IgD-negative memory B cell (primary cell): ENCODE data around the gene GRIK2. TPM values are rescaled to one million over a fixed set of nuclear protein-coding genes. Genes with fewer than 3 reads are reported as not detected.

Experiments
- H3K27ac Mint-ChIP-seq, 3 donors: one replicate each; pipeline ENCODE4 v1.8.0; 2020 to 2022; ENCODE audit warnings: mild to moderate bottlenecking in 3 of 3, mixed read lengths in 3 of 3, moderate library complexity in 1 of 3
- H3K27me3 Mint-ChIP-seq: one replicate; pipeline ENCODE4 v1.8.0; 2021; ENCODE audit warnings: mixed read lengths
- H3K36me3 Mint-ChIP-seq: one replicate; pipeline ENCODE4 v1.8.0; 2020; ENCODE audit warnings: mild to moderate bottlenecking, mixed read lengths
- H3K4me1 Mint-ChIP-seq, 3 donors: one replicate each; pipeline ENCODE4 v1.8.0; 2020 to 2022; ENCODE audit warnings: mixed read lengths in 3 of 3, mild to moderate bottlenecking in 1 of 3
- H3K4me3 Mint-ChIP-seq, 4 donors: one replicate each; pipeline ENCODE4 v1.8.0; 2020 to 2022; ENCODE audit warnings: mild to moderate bottlenecking in 4 of 4, mixed read lengths in 4 of 4, moderate library complexity in 3 of 4
- H3K9me3 Mint-ChIP-seq, 3 donors: one replicate each; pipeline ENCODE4 v1.8.0; 2020 to 2021; ENCODE audit warnings: mixed read lengths in 3 of 3, mild to moderate bottlenecking in 1 of 3
- polyA plus RNA-seq: library from polyadenylated mRNA; unstranded; fragments of 300-500 nt; fragmentation: Illumina TruSeq; gene quantifications from one replicate; pipeline ENCODE4 v1.2.3, GENCODE V29; 2021

The GRIK2 gene
- polyA plus RNA-seq, 1 donor from 2014 or later, result not detected

GRCh38 chr6:101935732-101936131 is 542.2 kb downstream of the GRIK2 start:
- no peak overlapping the region for H3K27ac Mint-ChIP-seq
- peaks cover 0 to 8% (median under 1%) of the 10 kb centered on the region in 3 donors for H3K9me3 Mint-ChIP-seq
- no peaks in the 10 kb centered on the region for H3K4me1 Mint-ChIP-seq
- H3K27me3 Mint-ChIP-seq, result no peaks in the 10 kb centered on the region
- no peaks in the 10 kb centered on the region for H3K36me3 Mint-ChIP-seq
- no peak overlapping the region for H3K4me3 Mint-ChIP-seq

- no peaks in the 10 kb centered on the region for H3K36me3 Mint-ChIP-seq
- H3K9me3 Mint-ChIP-seq, result peaks cover 0 to 8% (median 0%) of the 10 kb centered on the region in 3 donors
- no peak overlapping the region for H3K4me3 Mint-ChIP-seq
- H3K27ac Mint-ChIP-seq, result no peak overlapping the region
- no peaks in the 10 kb centered on the region for H3K4me1 Mint-ChIP-seq
- H3K27me3 Mint-ChIP-seq, result no peaks in the 10 kb centered on the region
Observed at GRCh38 chr6:101936516-101936915, 543.0 kb downstream of the GRIK2 start.

GRCh38 chr6:101937108-101937507 is 543.6 kb downstream of the GRIK2 start:
- H3K9me3 Mint-ChIP-seq, result peaks cover 0 to 9% (median 0%) of the 10 kb centered on the region in 3 donors
- no peak overlapping the region for H3K4me3 Mint-ChIP-seq
- H3K27ac Mint-ChIP-seq, result no peak overlapping the region

GRCh38 chr6:101940391-101940790 is 546.9 kb downstream of the GRIK2 start:
- Mint-ChIP-seq H3K27ac (no peak overlapping the region), H3K4me1 (no peaks in the 10 kb centered on the region), H3K4me3 (no peak overlapping the region), H3K36me3 (no peaks in the 10 kb centered on the region), H3K27me3 (no peaks in the 10 kb centered on the region), H3K9me3 (peaks cover 3 to 14% (median 9%) of the 10 kb centered on the region in 3 donors)

More at GRCh38 chr6:101937108-101937507, 543.6 kb downstream of the GRIK2 start:
- no peaks in the 10 kb centered on the region for H3K27me3 Mint-ChIP-seq
- H3K36me3 Mint-ChIP-seq, result no peaks in the 10 kb centered on the region
- no peaks in the 10 kb centered on the region for H3K4me1 Mint-ChIP-seq

GRCh38 chr6:101956961-101957360 is 563.5 kb downstream of the GRIK2 start:
- H3K27ac Mint-ChIP-seq, result no peak overlapping the region
- peaks cover 1 to 8% (median 4%) of the 10 kb centered on the region in 3 donors for H3K9me3 Mint-ChIP-seq
- H3K4me3 Mint-ChIP-seq, result no peak overlapping the region
- H3K36me3 Mint-ChIP-seq, result no peaks in the 10 kb centered on the region
- H3K27me3 Mint-ChIP-seq, result no peaks in the 10 kb centered on the region
- H3K4me1 Mint-ChIP-seq, result no peaks in the 10 kb centered on the region

GRCh38 chr6:101961357-101961756 is 567.8 kb downstream of the GRIK2 start:
- H3K9me3 Mint-ChIP-seq, result peaks cover 0 to 5% (median 1%) of the 10 kb centered on the region in 3 donors
- H3K4me1 Mint-ChIP-seq, result no peaks in the 10 kb centered on the region
- no peak overlapping the region for H3K27ac Mint-ChIP-seq
- no peak overlapping the region for H3K4me3 Mint-ChIP-seq
- no peaks in the 10 kb centered on the region for H3K27me3 Mint-ChIP-seq
- no peaks in the 10 kb centered on the region for H3K36me3 Mint-ChIP-seq

- Mint-ChIP-seq H3K27me3 (no peaks in the 10 kb centered on the region), H3K36me3 (no peaks in the 10 kb centered on the region), H3K9me3 (no peaks in the 10 kb centered on the region), H3K27ac (no peak overlapping the region), H3K4me1 (no peaks in the 10 kb centered on the region), H3K4me3 (no peak overlapping the region)
Observed at GRCh38 chr6:101980924-101981323, 587.4 kb downstream of the GRIK2 start.

GRCh38 chr6:101986476-101986875 is 593.0 kb downstream of the GRIK2 start:
- Mint-ChIP-seq H3K27ac (no peak overlapping the region), H3K36me3 (no peaks in the 10 kb centered on the region), H3K4me3 (no peak overlapping the region), H3K9me3 (no peaks in the 10 kb centered on the region), H3K4me1 (no peaks in the 10 kb centered on the region), H3K27me3 (no peaks in the 10 kb centered on the region)

- Mint-ChIP-seq H3K27me3 (no peaks in the 10 kb centered on the region), H3K27ac (no peak overlapping the region), H3K9me3 (no peaks in the 10 kb centered on the region), H3K4me1 (no peaks in the 10 kb centered on the region), H3K4me3 (no peak overlapping the region), H3K36me3 (no peaks in the 10 kb centered on the region)
Observed at GRCh38 chr6:101992286-101992685, 598.8 kb downstream of the GRIK2 start.

- no peaks in the 10 kb centered on the region for H3K36me3 Mint-ChIP-seq
- no peak overlapping the region for H3K4me3 Mint-ChIP-seq
- no peak overlapping the region for H3K27ac Mint-ChIP-seq
- H3K4me1 Mint-ChIP-seq, result no peaks in the 10 kb centered on the region
- no peaks in the 10 kb centered on the region for H3K9me3 Mint-ChIP-seq
- H3K27me3 Mint-ChIP-seq, result no peaks in the 10 kb centered on the region
Observed at GRCh38 chr6:101994521-101994920, 601.0 kb downstream of the GRIK2 start.

- H3K27me3 Mint-ChIP-seq, result no peaks in the 10 kb centered on the region
- no peak overlapping the region for H3K27ac Mint-ChIP-seq
- no peak overlapping the region for H3K4me3 Mint-ChIP-seq
- no peaks in the 10 kb centered on the region for H3K4me1 Mint-ChIP-seq
- peaks cover 3 to 5% (median 4%) of the 10 kb centered on the region in 3 donors for H3K9me3 Mint-ChIP-seq
- H3K36me3 Mint-ChIP-seq, result peaks cover 1% of the 10 kb centered on the region
Observed at GRCh38 chr6:102015431-102015830, 621.9 kb downstream of the GRIK2 start.

GRCh38 chr6:102022281-102022680 is 628.8 kb downstream of the GRIK2 start:
- no peaks in the 10 kb centered on the region for H3K27me3 Mint-ChIP-seq

GRCh38 chr6:102022803-102023202 is 629.3 kb downstream of the GRIK2 start:
- Mint-ChIP-seq H3K9me3 (peaks cover 0 to 3% (median 0%) of the 10 kb centered on the region in 3 donors), H3K27me3 (no peaks in the 10 kb centered on the region), H3K36me3 (no peaks in the 10 kb centered on the region), H3K4me1 (no peaks in the 10 kb centered on the region), H3K4me3 (no peak overlapping the region), H3K27ac (no peak overlapping the region)

More at GRCh38 chr6:102022281-102022680, 628.8 kb downstream of the GRIK2 start:
- Mint-ChIP-seq H3K4me3 (no peak overlapping the region), H3K9me3 (peaks cover 0 to 3% (median 0%) of the 10 kb centered on the region in 3 donors), H3K4me1 (no peaks in the 10 kb centered on the region), H3K36me3 (no peaks in the 10 kb centered on the region), H3K27ac (no peak overlapping the region)

- no peak overlapping the region for H3K27ac Mint-ChIP-seq
- no peaks in the 10 kb centered on the region for H3K36me3 Mint-ChIP-seq
- peaks cover 0 to 3% (median 0%) of the 10 kb centered on the region in 3 donors for H3K9me3 Mint-ChIP-seq
- H3K27me3 Mint-ChIP-seq, result no peaks in the 10 kb centered on the region
- no peaks in the 10 kb centered on the region for H3K4me1 Mint-ChIP-seq
- no peak overlapping the region for H3K4me3 Mint-ChIP-seq
Observed at GRCh38 chr6:102023977-102024657, 630.6 kb downstream of the GRIK2 start.

GRCh38 chr6:102026649-102027048 is 633.1 kb downstream of the GRIK2 start:
- H3K9me3 Mint-ChIP-seq, result peaks cover 0 to 10% (median 2%) of the 10 kb centered on the region in 3 donors
- no peak overlapping the region for H3K27ac Mint-ChIP-seq
- H3K36me3 Mint-ChIP-seq, result no peaks in the 10 kb centered on the region
- H3K27me3 Mint-ChIP-seq, result no peaks in the 10 kb centered on the region
- H3K4me3 Mint-ChIP-seq, result no peak overlapping the region
- no peaks in the 10 kb centered on the region for H3K4me1 Mint-ChIP-seq

GRCh38 chr6:102028176-102028575 is 634.7 kb downstream of the GRIK2 start:
- H3K4me1 Mint-ChIP-seq, result no peaks in the 10 kb centered on the region
- H3K9me3 Mint-ChIP-seq, result peaks cover 0 to 10% (median 2%) of the 10 kb centered on the region in 3 donors
- no peaks in the 10 kb centered on the region for H3K27me3 Mint-ChIP-seq
- H3K36me3 Mint-ChIP-seq, result no peaks in the 10 kb centered on the region
- no peak overlapping the region for H3K4me3 Mint-ChIP-seq
- no peak overlapping the region for H3K27ac Mint-ChIP-seq
